Keratinocyte (primary cell): ENCODE measurements around the gene SFT2D1. TPM values are rescaled to one million over a fixed set of nuclear protein-coding genes. Genes with fewer than 3 reads are reported as not detected.

ENCODE experiments used
- DNase-seq: peaks from one replicate; pipeline ENCODE4 v3.0.0-alpha.2; 2011; ENCODE audit warnings: low read depth, missing footprints, low spot score
- FAIRE-seq: peaks from 2 replicates; lab custom pipeline; 2011; peaks lifted over from hg19 to GRCh38; lab: Jason Lieb, UNC
- H2AFZ ChIP-seq: 2 replicates; pipeline ENCODE4 v1.6.0; 2012; ENCODE audit warnings: low read length, control low read depth, inconsistent platforms; ENCODE audit not compliant: control insufficient read depth
- H3K27ac ChIP-seq: 2 replicates; pipeline ENCODE4 v1.5.1; 2011; ENCODE audit warnings: low read length; ENCODE audit not compliant: control insufficient read depth, insufficient read depth
- H3K27me3 ChIP-seq: 3 replicates; pipeline ENCODE4 v1.6.0; 2011; ENCODE audit warnings: low read length; ENCODE audit not compliant: control insufficient read depth, insufficient read depth; ENCODE audit errors: extremely low read depth
- H3K36me3 ChIP-seq, 2 experiments: 2 replicates in 1 of 2; 3 replicates in 1 of 2; pipeline ENCODE4 v1.5.1; 2011; ENCODE audit warnings: low read length in 2 of 2, mild to moderate bottlenecking in 1 of 2; ENCODE audit not compliant: control insufficient read depth in 2 of 2, insufficient read depth in 2 of 2; ENCODE audit errors: extremely low read depth in 1 of 2
- H3K4me1 ChIP-seq: 3 replicates; pipeline ENCODE4 v1.5.1; 2011; ENCODE audit warnings: low read length; ENCODE audit not compliant: control insufficient read depth, insufficient read depth; ENCODE audit errors: extremely low read depth
- H3K4me2 ChIP-seq: 3 replicates; pipeline ENCODE4 v1.6.0; 2011; ENCODE audit warnings: low read depth, low read length; ENCODE audit not compliant: control insufficient read depth, insufficient read depth; ENCODE audit errors: extremely low read depth
- H3K4me3 ChIP-seq, 3 experiments: fragments of 200-600 bp in 1 of 3; sonication (generic) in 1 of 3; 2 replicates in 2 of 3; 3 replicates in 1 of 3; pipeline ENCODE4 v1.5.1; 2011 to 2016; ENCODE audit warnings: low read length in 3 of 3, mild to moderate bottlenecking in 3 of 3, control low read depth in 2 of 3, inconsistent platforms in 1 of 3, low read depth in 1 of 3, mixed read lengths in 1 of 3, mixed run types in 1 of 3, moderate library complexity in 1 of 3; ENCODE audit not compliant: control insufficient read depth in 2 of 3, insufficient read depth in 2 of 3; ENCODE audit errors: extremely low read depth in 1 of 3
- H3K79me2 ChIP-seq: 2 replicates; pipeline ENCODE4 v1.6.0; 2012; ENCODE audit warnings: low read length; ENCODE audit not compliant: control insufficient read depth, insufficient read depth
- H3K9ac ChIP-seq: 3 replicates; pipeline ENCODE4 v1.6.0; 2011; ENCODE audit warnings: low read length; ENCODE audit not compliant: control insufficient read depth, insufficient read depth; ENCODE audit errors: extremely low read depth
- H3K9me1 ChIP-seq: 3 replicates; pipeline ENCODE4 v1.6.0; 2011; ENCODE audit warnings: low read length; ENCODE audit not compliant: control insufficient read depth, insufficient read depth; ENCODE audit errors: extremely low read depth
- H3K9me3 ChIP-seq: 2 replicates; pipeline ENCODE4 v1.5.1; 2012; ENCODE audit warnings: low read depth, low read length; ENCODE audit not compliant: control insufficient read depth
- H4K20me1 ChIP-seq: 3 replicates; pipeline ENCODE4 v1.6.0; 2011; ENCODE audit warnings: low read length; ENCODE audit not compliant: control insufficient read depth, insufficient read depth; ENCODE audit errors: extremely low read depth
- CTCF ChIP-seq, 3 experiments: IDR thresholded peaks in 1 of 3; conservative IDR thresholded peaks in 1 of 3; optimal IDR thresholded peaks in 1 of 3; 2 replicates in 2 of 3; 3 replicates in 1 of 3; pipeline versions ENCODE3 to v1.5.1; 2011; ENCODE audit warnings: low read length in 3 of 3, mild to moderate bottlenecking in 3 of 3, moderate library complexity in 2 of 3, control low read depth in 1 of 3, inconsistent platforms in 1 of 3; ENCODE audit not compliant: insufficient read depth in 2 of 3; ENCODE audit errors: extremely low read depth in 1 of 3
- EZH2 ChIP-seq: IDR thresholded peaks from one replicate; pipeline ENCODE4 v1.6.1; 2012; ENCODE audit warnings: inconsistent platforms, mild to moderate bottlenecking, low read length, moderate library complexity
- dilution Hi-C: fragments of 300-500 bp; cut with MboI; formaldehyde crosslinking; loops from one replicate; pipeline ENCODE4 v1.7.0; 2020; ENCODE audit warnings: low sequenced_read_pairs; ENCODE audit not compliant: extremely low pct_ligation_motif_present
- polyA plus RNA-seq, 5 experiments: library from polyadenylated mRNA; depleted of rRNA in 3 of 5; stranded (reverse) in 3 of 5; stranded (forward) in 1 of 5; unstranded in 1 of 5; fragments of >200 nt; gene quantifications; 1 replicate in 1 of 5; 2 replicates in 3 of 5; 3 replicates in 1 of 5; pipeline versions ENCODE4 v1.2.1 to v1.2.3, GENCODE V29; 2011 to 2012; ENCODE audit warnings: missing spikeins in 2 of 5, low read depth in 1 of 5, low replicate concordance in 1 of 5

The SFT2D1 gene
- polyA plus RNA-seq, 1 donor (not counting 4 experiments of a cell fraction or from before 2014, with no cell fraction given), result 84.3 TPM

- peaks cover 4 to 19% of the 10 kb centered on the region in 2 experiments for H3K36me3 ChIP-seq
- dilution Hi-C loops, result no loop called here
- H3K9me3 ChIP-seq, result no peaks in the 10 kb centered on the region
- H3K4me2 ChIP-seq, result no peak overlapping the region
- peaks cover 12% of the 10 kb centered on the region for H3K4me1 ChIP-seq
- FAIRE-seq (no peak), DNase-seq (no peak)
- no peak overlapping the region for H3K27ac ChIP-seq
- TF ChIP-seq EZH2, result no peak
- no peak for TF ChIP-seq CTCF (optimal IDR thresholded peaks at IDR 0.05 in 1 of 3, IDR thresholded peaks at IDR 0.05 in 1 of 3, conservative IDR thresholded peaks at IDR 0.05 in 1 of 3; ENCODE audit: extremely low read depth in 1 of 3, insufficient read depth in 2 of 3, low read length in 3 of 3)
- no peak overlapping the region for H2AFZ ChIP-seq
- H3K79me2 ChIP-seq, result peaks cover 89% of the 10 kb centered on the region
- H3K9ac ChIP-seq, result no peak overlapping the region
- peaks cover 12% of the 10 kb centered on the region for H4K20me1 ChIP-seq
- no peaks in the 10 kb centered on the region for H3K27me3 ChIP-seq
- H3K4me3 ChIP-seq, result no peak overlapping the region
- H3K9me1 ChIP-seq, result no peaks in the 10 kb centered on the region
Observed at GRCh38 chr6:166338854-166339253, 3.5 kb downstream of the SFT2D1 start.

GRCh38 chr6:166336847-166337246, 5.5 kb downstream of the SFT2D1 start:
- Histone ChIP-seq H3K9me3 (no peaks in the 10 kb centered on the region), H2AFZ (no peak overlapping the region), H3K36me3 (peaks cover 7 to 19% of the 10 kb centered on the region in 2 experiments), H3K4me1 (peaks cover 5% of the 10 kb centered on the region), H3K4me3 (no peak overlapping the region), H4K20me1 (peaks cover 17% of the 10 kb centered on the region), H3K4me2 (no peak overlapping the region), H3K27ac (no peak overlapping the region), H3K9me1 (no peaks in the 10 kb centered on the region), H3K27me3 (no peaks in the 10 kb centered on the region), H3K9ac (no peak overlapping the region), H3K79me2 (peaks cover 100% of the 10 kb centered on the region)
- FAIRE-seq, result no peak
- TF ChIP-seq CTCF (optimal IDR thresholded peaks at IDR 0.05 in 1 of 3, IDR thresholded peaks at IDR 0.05 in 1 of 3, conservative IDR thresholded peaks at IDR 0.05 in 1 of 3; ENCODE audit: extremely low read depth in 1 of 3, insufficient read depth in 2 of 3, low read length in 3 of 3) (no peak), EZH2 (no peak)
- dilution Hi-C loops, result no loop called here
- DNase-seq, result no peak
